ENCODE measurements around the gene COL5A1.

DNA sequence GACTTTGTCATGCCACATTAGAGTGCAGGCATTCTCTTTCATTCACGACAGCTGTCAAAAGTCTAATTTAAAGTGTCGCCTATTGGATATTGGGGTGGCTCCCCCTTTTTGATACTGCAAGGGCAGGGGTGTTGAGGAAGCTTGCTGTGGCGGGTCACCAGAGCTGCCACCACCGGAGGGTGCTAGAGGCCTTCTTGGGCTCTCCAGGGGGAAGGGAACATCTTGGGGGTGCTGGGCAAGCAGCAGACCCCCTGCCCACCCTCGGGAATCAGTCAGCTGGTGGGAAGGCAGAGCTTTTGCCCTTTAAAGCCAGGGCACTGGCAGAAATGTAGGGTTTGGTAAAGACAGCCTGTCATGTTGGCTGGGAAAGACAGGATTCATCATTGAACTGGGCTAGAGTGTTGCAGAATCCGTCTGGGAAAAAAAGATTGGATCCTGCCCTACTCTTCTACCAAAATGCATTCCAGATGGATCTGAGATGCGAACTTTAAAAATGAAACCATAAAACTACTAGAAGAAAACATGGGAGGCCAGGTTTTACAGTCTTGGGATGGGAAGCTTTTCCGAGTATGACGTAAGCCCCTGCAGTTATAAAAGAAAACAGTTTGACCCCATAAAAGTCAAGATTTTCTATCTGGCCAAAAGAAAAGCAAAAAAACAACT, 22.3 kb downstream of the COL5A1 start:
- peak; percentile 8 to 46 for TF ChIP-seq CTCF (conservative IDR thresholded peaks at IDR 0.05 in 1 of 2, IDR thresholded peaks at IDR 0.05 in 1 of 2; ENCODE audit: low read depth in 1 of 2, low read length in 2 of 2)
- TF ChIP-seq EZH2 (IDR thresholded peaks at IDR 0.05; ENCODE audit: low read length, missing control alignments) = no peak

Measured in fibroblast of lung (primary cell).